GM12892 (cell line): ENCODE data around the gene IGF1R.

Experiments
- POLR2A ChIP-seq: IDR thresholded peaks from 2 replicates; pipeline ENCODE4 v1.6.1; 2011; ENCODE audit warnings: low read depth, low read length, control low read depth
- POLR2AphosphoS5 ChIP-seq: IDR thresholded peaks from 2 replicates; pipeline ENCODE4 v1.6.1; 2011; ENCODE audit warnings: low read depth, low read length, control low read depth
- TAF1 ChIP-seq: IDR thresholded peaks from 2 replicates; pipeline ENCODE4 v1.6.1; 2011; ENCODE audit warnings: low read depth, mild to moderate bottlenecking, control low read depth, low read length, borderline replicate concordance

DNA sequence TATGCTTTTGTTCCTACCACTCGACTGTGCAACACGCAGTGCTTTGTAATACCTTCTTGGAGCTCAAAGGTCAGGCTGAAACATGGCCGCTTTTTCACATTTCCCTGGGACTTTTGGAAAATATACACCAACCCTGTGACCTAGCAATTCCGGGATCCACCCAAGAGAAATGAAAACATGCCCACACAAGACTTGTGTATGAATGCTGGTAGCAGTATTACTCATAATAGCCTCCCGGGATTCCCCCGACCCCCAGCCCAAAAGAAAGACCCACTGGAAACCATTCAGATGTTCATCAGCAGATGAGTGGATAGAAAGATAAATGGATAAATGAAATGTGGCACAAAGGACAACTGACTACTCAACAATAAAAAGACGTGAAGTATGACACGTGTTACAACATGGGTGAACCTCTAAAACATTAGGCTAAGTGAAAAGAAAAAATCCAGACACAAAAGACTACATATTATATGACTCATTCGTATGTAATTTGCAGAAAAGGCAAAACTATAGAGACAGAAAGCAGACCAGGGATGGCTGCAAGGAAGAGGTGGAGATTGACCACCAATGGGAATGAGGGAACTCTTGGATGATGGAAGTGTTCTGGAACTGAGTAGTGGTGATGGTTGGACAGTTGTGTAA is 255.2 kb downstream of the IGF1R start:
- no peak for TF ChIP-seq POLR2A
- no peak for TF ChIP-seq TAF1
- TF ChIP-seq POLR2AphosphoS5 = no peak
